HL-60 (cell line): ENCODE data around the gene C1orf141.

Source experiments
- GABPA ChIP-seq: IDR thresholded peaks from 2 replicates; pipeline ENCODE4 v1.6.1; 2012; ENCODE audit warnings: low read depth
- REST ChIP-seq: IDR thresholded peaks from 2 replicates; pipeline ENCODE4 v1.6.1; 2012; ENCODE audit warnings: low read depth; ENCODE audit not compliant: insufficient replicate concordance
- SPI1 ChIP-seq: IDR thresholded peaks from 2 replicates; pipeline ENCODE4 v1.6.1; 2012; ENCODE audit warnings: low read depth, mild to moderate bottlenecking, borderline replicate concordance
- TF ChIP-seq, protein P1 (sequence below): IDR thresholded peaks from one replicate; pipeline ENCODE4 v1.5.1; 2011; ENCODE audit warnings: low read length, control low read depth, inconsistent platforms; ENCODE audit not compliant: insufficient read depth

DNA sequence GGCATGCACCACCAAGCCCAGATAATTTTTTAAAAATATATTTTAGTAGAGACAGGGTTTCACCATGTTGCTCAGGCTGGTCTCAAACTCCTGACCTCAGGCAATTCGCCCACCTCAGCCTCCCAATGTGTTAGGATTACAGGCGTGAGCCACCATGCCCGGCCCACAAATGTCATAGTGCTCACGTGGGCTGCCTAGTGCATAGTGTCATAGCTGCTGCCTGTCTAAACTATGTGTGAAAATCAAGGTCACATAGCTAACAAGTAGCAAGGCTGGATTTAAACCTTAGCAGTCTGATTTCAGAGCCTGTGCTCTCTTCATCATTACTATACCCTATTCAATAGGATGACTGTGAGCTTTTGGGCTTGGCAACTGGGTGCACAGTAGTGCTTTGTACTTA lies 10.3 kb downstream of the C1orf141 start:
- TF ChIP-seq, protein P1, sequence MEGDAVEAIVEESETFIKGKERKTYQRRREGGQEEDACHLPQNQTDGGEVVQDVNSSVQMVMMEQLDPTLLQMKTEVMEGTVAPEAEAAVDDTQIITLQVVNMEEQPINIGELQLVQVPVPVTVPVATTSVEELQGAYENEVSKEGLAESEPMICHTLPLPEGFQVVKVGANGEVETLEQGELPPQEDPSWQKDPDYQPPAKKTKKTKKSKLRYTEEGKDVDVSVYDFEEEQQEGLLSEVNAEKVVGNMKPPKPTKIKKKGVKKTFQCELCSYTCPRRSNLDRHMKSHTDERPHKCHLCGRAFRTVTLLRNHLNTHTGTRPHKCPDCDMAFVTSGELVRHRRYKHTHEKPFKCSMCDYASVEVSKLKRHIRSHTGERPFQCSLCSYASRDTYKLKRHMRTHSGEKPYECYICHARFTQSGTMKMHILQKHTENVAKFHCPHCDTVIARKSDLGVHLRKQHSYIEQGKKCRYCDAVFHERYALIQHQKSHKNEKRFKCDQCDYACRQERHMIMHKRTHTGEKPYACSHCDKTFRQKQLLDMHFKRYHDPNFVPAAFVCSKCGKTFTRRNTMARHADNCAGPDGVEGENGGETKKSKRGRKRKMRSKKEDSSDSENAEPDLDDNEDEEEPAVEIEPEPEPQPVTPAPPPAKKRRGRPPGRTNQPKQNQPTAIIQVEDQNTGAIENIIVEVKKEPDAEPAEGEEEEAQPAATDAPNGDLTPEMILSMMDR: no peak
- TF ChIP-seq REST (no peak), SPI1 (no peak), GABPA (no peak)
